HL-60/S4 treated with phorbol 12-myristate 13-acetate at 8.2 ng/mL for 4 days and 3 days (cell line): ENCODE results near the gene HTR3E.

Experiments
- in situ Hi-C: fragments of 300-500 bp; cut with MboI; formaldehyde crosslinking; loops from 2 replicates; pipeline ENCODE4 v1.15.0; 2022; ENCODE audit warnings: low sequenced_read_pairs

HTR3E gene

GRCh38 chr3:184154885-184155643 lies 58.2 kb downstream of the HTR3E start, which contains the start of gene DVL3:
TSS of gene DVL3 (plus strand) at chr3:184155377. CDS start at chr3:184155636, 259 bp downstream.
- in situ Hi-C loops: no loop called here

DNA sequence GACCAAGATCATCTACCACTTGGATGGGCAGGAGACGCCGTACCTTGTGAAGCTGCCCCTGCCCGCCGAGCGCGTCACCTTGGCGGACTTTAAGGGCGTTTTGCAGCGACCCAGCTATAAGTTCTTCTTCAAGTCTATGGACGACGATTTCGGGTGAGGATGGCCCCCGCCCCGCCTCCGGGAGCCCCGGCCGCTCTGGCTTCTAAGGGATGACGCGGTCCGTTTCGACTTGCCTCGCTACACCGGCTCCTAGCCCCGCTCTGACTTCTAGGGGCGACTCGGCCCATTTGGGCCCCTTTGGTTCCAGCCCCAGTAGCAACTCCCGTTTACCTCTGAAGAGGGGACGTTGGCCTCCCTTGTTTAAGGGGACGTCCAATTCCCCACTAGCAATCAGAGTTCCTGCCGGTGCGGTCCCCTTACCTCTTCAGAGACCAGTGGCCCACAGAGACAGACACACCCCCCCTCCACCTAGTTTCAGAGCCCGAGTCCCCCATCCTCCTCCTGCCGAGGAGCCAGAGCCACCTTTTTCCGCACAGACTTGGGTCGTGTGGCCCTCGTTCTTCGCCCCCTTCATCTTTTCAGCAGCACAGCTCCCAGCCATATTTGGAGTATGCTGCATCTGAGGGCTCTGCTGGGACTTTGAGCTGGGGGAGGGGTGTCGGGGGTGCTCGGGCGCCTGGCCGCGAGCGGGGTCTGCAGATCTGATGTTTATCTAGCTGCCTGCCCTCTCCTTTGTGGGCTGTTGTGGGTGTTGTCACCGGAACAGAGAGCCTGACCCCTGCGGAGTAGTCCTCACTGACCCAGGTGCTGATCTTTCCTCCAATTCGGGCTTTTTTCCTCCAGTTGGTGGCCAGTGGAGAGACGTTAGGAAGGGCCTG lies 59.0 kb downstream of the HTR3E start:
- in situ Hi-C loops: no loop called here

DNA sequence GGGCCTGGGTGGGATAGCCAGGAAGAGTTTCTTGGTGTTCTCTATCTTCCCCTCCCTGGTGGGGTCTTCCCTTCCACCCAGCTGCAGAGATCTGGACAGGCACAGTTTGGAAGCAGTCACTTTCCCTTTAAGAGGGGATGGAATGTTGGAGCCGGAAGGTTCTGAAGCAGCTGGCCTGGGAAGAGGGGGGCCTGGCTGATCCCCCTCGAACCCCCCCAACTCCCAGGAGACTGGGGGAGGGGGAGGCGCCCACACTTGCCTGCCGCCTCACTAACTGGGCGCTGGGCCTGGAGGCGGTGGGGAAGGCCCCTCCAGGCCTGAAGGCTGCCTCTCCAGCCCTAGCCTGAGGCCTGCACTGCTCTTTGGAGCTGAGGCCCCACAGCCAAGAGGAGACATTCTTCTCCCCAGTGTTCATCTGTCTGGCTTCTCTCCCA lies 59.7 kb downstream of the HTR3E start:
- in situ Hi-C loops: no loop called here
